Stimulated activated CD8-positive, alpha-beta memory T cell treated with anti-CD3 and anti-CD28 coated beads, Interleukin-12 subunit alpha, Interleukin-12 subunit beta, amount 100 ng/mL, for 1 hour (primary cell): ENCODE results near the gene TRAF7.

Source experiments
- DNase-seq: peaks from one replicate; pipeline ENCODE4 v3.0.0-alpha.2; 2020; ENCODE audit warnings: low read depth

TRAF7 gene

DNA sequence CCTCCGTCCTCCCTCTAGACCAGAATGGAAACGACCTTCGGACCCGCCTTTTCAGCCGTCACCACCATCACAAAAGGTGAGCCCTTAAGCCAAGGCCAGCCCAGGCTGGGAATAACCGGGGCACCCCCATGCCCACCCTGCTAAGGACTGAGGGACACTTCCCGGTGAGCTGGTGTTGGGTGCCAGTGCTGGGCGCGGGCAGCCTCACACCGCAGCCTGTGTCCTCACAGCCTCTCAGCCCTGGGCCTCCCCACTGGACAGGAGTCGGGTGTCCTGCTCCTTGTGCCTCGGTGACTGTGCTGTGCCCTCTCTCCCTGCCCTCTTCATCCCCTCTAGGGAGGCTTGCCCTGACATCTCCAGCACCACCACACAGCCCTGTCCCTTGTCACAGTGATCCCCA lies 10.3 kb downstream of the TRAF7 start:
- no peak for DNase-seq

DNA sequence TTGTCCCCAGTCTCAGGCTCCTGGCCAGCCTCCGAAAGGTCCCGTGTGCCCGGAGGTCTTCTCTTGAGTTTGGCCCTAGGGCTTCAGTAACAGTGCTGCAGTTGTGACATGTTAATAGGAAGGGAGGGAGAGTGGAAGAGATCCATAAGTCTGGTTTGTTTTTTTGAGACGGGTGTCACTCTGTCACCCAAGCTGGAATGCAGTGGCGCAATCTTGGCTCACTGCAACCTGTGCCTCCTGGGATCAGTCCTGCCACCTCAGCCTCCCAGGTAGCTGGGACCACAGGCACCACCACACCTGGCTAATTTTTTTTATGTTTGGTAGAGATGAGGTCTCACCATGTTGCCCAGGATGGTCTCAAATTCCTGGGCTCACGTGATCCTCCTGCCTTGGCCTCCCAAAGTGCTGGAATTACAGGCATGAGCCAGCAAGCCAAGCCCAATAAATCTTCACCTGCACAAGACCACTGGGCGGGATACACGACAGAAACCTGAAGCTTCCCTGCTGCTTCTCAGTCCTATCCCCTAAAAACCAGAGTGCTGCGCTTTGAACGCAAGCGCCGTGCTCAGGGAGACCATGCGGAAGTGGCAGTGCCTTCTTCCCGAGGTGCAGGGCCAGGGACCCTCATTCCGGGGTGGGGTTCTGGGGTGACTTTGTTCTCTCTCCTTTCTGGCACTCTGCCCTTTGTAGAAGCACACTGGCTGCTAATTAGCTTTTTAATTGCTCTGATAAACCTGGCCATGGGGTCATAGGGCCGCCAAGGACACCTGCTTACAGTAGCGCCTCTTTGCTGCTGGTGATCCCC lies 10.9 kb downstream of the TRAF7 start:
- no peak for DNase-seq

DNA sequence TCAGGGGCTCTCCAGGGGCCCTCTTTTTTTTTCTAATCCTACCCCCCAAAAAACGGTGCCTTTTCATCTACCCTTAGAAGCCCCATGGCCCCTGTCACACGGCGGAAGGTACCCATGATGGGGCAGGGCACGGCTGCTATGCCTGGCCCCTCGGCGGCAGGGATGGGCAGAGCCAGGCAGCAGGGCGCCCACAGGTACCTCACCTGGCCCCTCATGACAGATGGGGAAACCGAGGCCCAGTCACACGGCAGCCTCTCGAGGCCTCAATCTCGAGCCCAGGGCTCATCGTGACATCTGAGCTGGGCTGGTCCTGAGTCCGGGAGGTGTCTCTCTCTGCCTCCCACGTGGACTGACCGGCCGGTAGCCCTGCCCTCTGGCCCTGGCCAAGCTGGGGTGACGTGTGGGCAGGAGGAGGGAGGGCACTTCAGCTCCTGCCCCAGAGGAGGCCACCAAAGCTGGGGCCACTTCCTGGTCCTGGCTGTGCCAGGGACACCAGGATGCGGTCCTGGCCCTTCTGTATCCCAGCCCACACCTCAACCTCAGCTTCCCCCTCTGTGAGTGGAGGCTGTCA lies 11.6 kb downstream of the TRAF7 start:
- no peak for DNase-seq

DNA sequence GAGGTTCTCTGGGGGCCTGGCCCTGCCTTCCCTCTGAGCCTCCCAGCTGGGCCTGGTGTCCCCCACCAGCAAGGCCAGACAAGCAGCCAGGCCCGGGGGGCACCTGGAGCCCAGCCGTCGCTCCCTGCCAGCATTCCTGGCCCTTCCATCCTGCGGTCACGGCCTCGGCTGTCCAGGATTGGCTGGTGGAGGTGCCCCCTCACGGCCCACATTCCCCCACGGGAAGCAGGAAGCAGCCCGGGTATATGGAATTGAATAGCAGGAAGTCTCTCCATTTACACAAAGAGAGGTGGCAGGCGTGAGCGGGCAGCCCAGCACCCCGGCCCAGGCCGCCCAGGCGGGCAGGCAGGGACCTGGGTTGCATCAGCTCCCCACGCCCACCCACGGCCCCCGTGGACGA lies 14.5 kb downstream of the TRAF7 start:
- DNase-seq, result no peak

DNA sequence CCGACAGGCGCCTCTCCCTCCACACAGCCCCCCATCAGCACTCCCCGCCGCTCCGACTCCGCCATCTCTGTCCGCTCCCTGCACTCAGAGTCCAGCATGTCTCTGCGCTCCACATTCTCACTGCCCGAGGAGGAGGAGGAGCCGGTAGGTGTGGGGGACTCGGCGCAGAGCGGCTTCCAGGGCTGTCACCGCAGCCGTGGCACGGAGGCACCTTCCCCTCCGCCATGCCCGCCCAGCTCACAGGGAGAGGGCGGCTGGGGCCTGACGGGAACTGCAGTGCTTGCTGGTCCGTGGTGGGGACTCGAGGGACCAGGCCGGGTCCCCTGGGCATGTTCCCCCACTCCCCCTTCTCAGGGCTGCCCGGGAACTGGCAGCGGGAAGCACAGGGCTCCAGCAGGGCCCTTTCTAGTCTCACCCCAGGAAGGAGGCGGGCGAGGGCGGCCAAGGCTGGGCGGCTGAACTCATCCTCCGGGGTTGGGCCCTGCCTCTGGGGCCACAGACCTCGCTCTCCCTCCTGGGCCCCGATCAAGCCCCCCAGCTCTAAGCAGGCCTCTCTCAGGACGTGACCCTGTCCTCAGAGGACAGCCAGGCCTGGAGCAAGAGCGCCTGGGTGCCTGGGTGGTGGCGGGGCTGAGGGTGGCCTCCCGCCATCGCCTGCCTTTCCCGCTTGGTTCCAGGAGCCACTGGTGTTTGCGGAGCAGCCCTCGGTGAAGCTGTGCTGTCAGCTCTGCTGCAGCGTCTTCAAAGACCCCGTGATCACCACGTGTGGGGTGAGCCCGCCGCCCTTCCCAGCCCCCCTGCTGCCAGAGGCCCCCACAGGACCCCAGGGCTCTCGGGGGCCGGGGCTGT lies 15.2 kb downstream of the TRAF7 start:
- no peak for DNase-seq

DNA sequence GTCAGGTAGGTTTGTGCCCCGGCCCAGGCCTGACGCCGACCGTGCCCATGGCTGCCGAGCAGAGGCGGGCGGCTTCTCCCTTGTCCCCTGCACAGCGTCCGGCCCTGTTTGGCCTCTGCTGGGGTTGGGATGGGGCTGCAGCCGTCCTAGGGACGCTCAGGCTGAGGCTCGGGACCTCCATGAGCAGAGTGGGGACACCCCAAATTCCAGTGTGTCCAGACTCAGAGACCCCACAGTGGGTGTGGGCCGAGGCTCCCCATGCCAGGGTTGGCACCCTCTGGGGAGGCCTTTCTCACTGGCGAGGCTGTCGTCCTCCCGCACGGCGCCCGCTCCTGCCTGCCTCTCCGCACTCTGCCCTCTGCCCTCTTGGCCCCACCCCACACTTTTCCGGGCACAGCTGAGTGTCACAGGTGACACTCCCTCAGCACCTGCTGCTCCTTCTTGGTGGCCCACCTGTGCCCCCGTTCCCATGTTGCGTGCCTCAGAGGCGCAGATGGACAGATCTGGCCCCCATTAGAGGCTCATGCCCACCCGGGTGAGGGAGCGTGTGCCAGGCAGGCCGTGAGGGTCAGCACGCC lies 16.1 kb downstream of the TRAF7 start:
- DNase-seq, result no peak

DNA sequence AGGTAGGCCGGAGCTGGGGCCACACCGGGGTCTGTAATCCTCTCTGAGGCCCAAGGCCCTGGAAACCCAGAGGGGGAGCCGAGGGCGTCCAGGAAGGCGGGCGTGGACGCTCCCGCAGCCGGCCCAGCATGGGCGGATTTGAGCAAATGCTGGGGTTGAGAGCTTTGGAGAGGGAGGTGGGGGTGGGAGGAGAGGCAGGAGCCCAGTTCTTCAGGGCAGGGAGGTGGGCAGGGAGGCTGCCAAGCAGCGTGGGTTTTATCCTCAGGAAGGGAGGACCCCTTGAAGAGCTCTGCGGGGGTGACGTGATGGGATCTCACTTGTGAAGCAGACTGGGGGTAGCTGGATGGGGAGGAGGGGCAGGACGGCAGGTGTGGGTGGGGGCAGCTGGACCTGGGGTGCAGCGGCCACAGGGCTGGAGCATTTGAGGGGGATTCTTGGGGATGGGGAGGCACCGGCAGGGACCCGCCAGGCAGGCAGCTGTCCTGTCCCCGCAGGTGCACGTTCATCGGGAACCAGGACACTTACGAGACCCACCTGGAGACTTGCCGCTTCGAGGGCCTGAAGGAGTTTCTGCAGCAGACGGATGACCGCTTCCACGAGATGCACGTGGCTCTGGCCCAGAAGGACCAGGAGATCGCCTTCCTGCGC lies 17.2 kb downstream of the TRAF7 start:
- no peak for DNase-seq

DNA sequence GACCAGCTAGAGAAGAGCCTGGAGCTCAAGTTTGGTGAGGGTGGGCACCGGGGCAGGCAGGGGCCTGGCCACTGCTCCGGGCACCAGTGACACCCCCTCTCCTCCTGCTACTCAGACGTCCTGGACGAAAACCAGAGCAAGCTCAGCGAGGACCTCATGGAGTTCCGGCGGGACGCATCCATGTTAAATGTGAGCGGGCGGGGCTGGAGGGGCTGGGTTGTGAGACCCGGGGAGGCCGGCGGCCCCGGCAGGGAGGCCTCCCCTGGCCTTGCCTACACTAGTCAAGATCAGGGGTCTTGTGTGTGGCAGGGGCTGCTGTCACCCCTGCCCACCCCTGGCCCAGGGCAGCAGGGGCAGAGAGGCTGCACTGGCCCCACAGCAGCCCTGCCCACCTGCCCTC lies 17.8 kb downstream of the TRAF7 start:
- no peak for DNase-seq

DNA sequence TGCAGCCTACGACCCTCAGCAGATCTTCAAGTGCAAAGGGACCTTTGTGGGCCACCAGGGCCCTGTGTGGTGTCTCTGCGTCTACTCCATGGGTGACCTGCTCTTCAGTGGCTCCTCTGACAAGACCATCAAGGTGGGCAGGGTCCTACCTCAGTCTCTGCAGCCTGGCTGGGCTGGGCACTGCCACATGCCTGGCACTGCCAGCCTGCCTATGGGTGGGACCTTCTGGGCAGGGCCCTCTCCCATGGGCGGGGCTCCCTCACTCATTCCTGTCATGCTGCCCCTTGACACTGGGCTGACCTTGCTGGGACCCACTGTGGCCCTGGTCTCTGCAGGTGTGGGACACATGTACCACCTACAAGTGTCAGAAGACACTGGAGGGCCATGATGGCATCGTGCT lies 18.3 kb downstream of the TRAF7 start:
- DNase-seq, result no peak

DNA sequence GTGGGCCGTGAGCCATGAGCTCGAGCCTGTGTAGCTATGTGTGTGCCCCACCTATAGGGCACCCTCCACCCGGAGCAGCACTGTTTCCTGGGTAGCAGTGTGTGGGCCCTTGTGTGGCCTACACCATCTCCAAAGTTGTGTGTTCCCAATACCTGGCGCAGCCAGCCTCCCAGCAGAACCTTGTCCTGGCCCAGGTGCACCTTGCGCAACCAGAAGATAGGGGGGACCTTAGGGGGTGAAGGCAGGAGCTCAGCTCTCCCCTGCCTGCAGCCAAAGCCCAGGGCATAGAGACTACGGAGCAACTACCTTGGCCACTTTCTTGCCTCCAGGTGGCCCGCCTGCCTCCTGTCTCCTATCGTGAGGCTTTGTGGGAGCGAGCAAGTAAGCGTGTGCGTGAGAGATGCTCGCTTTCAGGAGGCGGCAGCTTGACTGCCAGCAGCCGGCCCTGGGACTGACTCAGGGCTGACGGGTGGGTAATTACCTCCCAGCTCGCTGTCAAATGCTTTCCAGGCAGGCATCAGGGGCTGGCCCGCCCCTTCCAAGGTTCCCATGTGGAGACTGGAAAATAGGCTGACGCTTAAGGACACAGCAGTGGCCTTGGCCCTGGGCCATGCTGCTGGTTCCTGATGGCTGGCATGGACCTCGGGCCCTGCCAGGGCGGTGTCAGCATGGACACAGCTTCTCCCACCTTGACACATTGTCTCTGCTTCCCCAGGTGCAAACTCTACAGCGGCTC lies 19.0 kb downstream of the TRAF7 start:
- DNase-seq, result no peak

DNA sequence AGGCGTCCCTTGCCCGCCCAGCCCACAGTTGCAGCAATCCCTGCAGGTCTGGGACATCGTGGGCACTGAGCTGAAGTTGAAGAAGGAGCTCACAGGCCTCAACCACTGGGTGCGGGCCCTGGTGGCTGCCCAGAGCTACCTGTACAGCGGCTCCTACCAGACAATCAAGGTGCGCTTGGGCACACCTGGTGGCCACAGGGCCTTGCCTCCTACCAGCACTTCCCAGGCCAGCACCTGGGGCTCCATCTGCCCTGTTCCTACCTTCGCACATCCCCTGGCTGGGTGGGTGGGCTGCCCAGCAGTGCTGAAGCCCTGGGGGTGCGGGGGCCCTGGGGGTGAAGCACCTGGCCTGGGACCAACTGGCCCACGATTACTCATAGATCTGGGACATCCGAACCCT lies 19.9 kb downstream of the TRAF7 start:
- no peak for DNase-seq

DNA sequence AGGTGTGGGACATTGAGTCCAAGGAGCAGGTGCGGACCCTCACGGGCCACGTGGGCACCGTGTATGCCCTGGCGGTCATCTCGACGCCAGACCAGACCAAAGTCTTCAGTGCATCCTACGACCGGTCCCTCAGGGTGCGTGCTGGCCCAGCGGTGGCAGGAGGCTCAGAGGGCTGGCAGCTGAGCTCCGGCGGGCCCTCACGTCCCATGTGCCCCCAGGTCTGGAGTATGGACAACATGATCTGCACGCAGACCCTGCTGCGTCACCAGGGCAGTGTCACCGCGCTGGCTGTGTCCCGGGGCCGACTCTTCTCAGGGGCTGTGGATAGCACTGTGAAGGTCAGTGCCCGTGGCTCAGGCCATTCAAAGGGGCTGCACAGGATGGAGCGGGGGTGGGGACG lies 20.5 kb downstream of the TRAF7 start:
- no peak for DNase-seq

DNA sequence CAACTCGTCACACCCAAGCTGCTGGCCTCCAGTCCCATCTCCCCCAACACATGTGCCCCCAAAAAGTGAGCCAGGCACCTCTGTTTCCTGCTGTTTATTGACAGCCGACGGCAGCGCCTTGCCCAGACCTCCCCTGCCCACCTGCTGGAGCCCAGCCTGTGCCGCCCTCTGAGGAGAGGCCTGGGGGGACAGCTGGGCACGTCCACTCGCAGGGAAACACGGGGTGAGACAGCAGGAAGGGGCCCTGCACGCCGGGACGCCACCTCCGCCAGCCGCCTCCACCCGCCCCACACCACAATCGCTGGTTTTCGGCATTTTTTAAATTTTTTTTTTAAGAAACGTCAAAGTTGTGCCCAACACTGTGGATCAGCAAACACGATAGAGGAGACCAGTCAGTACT lies 21.5 kb downstream of the TRAF7 start:
- DNase-seq, result no peak

DNA sequence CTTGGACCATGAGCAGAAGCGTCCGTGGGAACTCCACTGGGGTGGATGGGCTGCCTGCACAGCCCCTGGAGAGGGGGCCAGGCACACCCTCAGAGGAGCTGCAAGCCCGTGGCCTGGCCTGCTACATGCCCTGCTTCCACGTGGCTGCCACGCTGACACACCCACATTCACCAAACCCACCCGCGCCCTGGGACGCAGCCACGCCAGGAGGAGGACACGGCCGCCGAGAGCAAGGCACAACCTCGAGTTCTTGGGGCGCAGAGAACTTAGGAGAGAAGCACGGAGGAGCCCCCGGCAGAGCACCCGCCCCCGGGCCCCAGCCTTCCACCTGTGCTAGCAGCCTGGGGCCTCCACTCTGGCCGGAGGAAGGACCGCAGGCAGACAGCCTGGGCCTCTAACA lies 22.0 kb downstream of the TRAF7 start:
- DNase-seq, result no peak

DNA sequence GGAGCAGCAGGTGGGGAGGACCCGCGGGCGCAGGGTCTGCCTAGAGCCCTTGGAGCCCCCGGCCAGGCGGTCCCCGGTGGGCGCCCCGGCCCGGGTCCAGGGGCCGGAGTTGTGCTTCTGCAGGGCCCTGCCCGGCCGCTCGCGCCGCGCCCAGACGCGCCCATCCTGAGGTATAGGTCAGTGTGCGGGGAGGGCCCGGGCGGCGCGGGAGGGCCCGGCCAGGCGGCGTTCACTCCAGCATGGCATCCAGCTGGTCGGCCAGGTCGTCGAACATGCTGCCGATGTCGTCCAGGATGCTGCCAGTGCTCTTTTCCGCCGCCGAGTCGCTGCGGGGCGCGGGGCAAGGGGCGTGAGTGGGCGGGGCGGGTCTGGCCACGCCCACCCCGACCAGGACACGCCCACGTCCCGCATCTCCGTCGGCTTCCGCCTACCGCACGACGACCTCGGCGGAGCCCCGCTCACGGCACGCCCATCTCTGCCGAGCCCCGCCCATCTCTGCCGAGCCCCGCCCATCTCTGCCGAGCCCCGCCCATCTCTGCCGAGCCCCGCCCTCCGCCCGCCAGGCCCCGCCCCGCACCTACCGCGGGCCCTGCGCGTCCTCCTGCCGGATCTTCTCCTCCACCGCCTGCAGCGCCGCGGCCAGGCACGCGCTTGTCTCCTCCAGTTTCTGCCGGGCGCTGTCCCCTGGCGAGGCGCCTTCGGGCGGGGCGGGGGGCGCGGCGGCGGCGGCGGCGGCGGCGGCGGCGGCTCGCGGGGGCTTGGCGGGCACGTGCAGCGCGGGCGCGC lies 22.9 kb downstream of the TRAF7 start:
- no peak for DNase-seq

DNA sequence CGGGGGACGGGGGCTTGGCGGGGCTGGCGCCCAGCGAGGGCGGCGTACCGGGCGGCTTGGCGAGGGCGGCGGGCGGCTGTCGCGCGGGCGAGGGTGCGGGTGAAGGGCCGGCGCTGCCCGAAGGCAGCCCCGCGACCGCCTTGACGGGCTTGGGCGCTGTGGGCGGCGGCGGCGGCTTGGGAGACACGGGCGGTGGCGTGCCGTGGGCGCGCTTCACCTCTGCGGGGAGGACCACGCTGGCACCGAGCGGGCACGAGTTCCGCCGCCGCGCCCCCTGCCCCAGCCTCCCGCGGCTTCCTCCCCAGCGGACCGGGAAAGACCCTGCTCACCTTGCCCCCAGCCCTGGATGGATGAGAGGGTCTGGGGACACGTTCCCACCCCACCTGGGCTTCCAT lies 23.5 kb downstream of the TRAF7 start:
- DNase-seq, result no peak

DNA sequence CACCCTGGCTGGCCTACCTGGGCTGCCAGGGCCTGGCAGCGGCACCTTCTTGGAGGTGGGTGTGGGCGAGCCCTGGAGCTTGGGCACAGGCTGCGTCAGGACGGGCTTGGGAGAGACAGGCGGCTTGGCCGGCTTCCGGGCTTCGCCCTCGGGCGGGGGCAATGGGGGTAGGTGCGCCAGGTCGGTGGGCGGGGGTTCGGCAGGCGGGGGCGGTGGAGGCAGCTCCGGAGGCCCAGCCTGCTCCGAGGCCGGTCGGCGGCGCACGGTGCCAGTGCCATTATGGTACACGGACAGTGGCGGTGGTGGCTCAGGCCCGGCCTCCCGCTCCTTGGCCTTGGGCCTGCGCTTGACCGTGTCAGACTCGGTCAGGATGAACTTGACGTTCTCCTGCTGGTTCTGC lies 24.0 kb downstream of the TRAF7 start:
- DNase-seq, result no peak

DNA sequence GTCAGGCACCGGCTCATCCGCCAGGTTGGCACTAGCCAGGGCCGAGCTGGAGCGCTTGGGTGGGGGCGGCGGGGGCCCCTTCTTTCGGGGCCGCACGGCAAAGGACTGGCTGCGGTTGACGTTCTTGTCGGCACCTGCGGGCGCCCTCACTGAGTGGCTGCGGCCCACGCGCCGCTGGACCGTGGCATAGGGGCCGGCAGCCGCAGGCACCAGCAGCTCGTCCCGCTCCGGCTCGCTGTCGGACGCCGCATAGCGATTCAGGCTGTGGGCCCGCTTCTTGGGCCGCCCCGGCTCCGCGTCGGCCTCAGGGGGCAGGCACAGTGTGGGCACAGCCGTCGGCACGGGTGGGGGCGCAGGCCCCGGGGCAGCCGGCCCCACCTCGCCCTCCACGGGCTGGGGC lies 24.9 kb downstream of the TRAF7 start:
- no peak for DNase-seq

DNA sequence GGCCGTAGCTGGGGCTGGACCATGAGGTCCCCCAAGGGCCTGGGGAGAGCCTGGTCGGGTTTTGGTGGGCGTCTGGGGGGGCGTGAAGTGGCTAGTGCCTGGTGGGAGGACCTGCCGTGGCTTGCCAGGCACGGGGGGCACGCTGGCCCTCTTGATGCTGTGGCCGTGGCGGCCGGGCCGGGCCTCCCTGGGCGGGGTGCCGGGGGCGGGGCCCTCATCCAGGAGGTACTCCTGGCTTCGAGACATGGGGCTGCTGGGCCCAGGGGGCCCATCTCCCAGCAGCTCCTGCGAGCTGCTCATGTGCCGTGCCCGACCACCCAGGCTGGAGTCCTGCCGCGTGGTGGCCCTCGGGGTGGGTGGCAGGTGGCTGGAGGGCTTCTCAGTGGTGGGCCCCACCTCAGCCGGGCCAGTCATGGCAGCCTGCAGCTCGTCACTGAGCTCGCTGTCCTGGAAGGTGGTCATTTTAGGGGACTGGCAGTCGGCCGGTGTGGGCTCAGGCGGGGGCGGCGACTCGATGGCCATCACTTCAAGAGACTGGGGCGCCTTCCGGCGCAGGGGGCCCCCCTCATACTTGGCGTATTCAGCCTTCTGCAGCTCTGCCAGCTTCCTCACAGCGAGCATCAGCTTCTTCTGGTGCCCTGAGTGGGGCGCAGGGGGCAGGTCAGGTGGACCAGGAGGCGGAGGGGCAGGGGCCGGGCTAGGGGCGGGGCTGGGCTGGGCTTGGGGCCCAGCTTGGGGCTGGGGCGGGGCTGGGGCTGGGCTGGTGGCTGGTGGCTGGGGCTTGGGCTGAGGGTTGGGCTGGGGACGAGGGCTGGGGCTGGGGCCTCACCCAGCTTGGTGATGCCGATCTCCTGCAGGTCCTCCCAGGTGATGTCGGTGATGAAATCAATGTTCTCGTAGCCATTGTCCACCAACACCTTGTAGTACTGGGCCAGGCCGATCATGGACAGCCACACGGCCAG lies 25.7 kb downstream of the TRAF7 start:
- DNase-seq, result no peak

DNA sequence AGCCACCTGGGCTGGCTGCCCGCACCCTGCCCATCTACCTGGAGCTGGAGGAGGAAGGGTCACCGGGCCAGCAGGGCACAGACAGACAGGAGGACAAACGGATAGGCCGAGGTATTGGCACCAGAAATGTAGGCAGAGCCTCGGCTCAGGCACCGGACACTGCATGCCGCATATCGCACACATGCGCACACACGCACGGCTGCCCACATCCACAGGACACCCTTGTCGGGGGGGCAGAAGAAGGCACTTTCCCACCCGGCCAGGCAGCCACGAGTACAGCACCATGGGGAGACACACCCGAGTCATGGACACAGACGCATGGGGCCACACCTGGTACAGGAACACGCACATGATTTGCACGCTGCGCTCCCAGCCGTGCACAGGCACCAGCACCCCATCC lies 26.4 kb downstream of the TRAF7 start:
- no peak for DNase-seq
